ENCODE results near the gene CBX3.
"Not testable (repeated sequence)": the region's sequence is repeated elsewhere in the genome, so short reads cannot be mapped to it uniquely, and the experiment has no call there.

Gene CBX3

DNA sequence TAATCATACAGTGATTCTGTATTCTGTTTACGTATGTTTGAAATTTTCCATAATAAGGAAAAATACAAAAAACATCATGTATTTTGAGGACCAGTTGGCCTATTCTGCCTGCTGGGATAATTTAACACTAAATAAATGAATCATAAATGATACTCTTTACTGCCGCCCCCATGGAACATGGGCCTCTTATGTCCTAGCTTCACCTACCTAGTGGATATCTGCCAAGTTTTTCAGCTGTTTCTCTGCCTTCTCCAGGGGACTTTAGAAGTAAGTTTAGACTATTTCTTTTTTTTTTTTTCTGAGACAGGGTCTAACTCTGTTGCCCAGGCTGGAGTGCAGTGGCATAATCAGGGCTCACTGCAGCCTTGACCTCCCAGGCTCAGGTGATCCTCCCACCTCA lies 39.1 kb upstream of the CBX3 start:
- H3K9me3 ChIP-seq (ENCODE audit: low read length), result peaks cover 1% of the 10 kb centered on the region
- H3K4me3 ChIP-seq (ENCODE audit: low read length), result no peak overlapping the region
- no peaks in the 10 kb centered on the region for H3K27me3 ChIP-seq (ENCODE audit: insufficient read depth, low read length)
- no peaks in the 10 kb centered on the region for H3K36me3 ChIP-seq (ENCODE audit: insufficient read depth, low read length)
- H3K4me1 ChIP-seq (ENCODE audit: insufficient read depth, low read length), result peaks cover 8% of the 10 kb centered on the region
- no peak overlapping the region for H2AFZ ChIP-seq (ENCODE audit: low read depth, low read length)

DNA sequence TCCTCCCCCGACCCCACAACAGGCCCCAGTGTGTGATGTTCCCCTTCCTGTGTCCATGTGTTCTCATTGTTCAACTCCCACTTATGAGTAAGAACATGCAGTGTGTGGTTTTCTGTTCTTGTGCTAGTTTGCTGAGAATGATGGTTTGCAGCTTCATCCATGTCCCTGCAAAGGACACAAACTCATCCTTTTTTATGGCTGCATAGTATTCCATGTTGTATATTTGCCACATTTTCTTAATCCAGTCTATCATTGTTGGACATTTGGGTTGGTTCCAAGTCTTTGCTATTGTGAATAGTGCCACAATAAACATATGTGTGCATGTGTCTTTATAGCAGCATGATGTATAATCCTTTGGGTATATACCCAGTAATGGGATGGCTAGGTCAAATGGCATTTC lies 37.7 kb upstream of the CBX3 start:
- not testable (repeated sequence) for H3K36me3 ChIP-seq (ENCODE audit: insufficient read depth, low read length); H3K4me1 ChIP-seq (ENCODE audit: insufficient read depth, low read length); H2AFZ ChIP-seq (ENCODE audit: low read depth, low read length); H3K9me3 ChIP-seq (ENCODE audit: low read length); H3K27me3 ChIP-seq (ENCODE audit: insufficient read depth, low read length); H3K4me3 ChIP-seq (ENCODE audit: low read length)

DNA sequence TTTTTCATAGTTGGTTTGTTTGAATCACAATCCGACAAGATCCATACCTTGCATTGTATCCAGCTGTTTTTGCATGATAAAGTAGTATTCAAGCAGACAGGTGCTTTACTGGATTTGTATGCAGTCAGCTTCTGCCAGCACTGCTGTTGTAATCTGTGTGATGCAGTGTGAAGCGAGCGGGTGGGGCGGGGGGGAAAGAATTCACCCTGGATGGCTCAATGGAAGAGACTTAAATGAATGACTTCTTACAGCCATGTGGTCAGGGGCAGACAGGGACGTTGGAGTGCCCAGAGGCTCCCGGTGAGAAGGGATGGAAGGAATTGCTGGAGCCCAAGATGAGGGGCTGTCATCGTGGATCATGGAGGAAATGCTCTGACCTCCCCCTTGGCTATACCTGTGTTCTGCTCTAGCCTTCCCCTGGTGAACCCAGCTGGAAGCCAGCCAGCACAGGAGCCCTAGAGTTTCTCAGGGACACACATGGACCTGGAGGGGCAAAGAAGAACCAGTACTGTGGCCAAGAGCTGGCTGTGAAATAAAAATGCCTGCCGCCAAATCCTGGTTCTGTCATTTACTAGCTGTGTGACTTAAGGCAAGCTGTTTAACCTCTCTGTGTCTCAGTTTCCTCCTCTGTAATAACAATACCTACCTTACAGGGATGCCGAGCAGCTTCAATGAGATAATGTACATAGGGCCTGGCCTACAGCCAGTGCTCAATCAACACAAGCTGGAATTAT lies 35.4 kb upstream of the CBX3 start:
- H2AFZ ChIP-seq (ENCODE audit: low read depth, low read length), result no peak overlapping the region
- no peaks in the 10 kb centered on the region for H3K4me1 ChIP-seq (ENCODE audit: insufficient read depth, low read length)
- no peak overlapping the region for H3K4me3 ChIP-seq (ENCODE audit: low read length)
- peaks cover 1% of the 10 kb centered on the region for H3K9me3 ChIP-seq (ENCODE audit: low read length)
- H3K36me3 ChIP-seq (ENCODE audit: insufficient read depth, low read length), result no peaks in the 10 kb centered on the region
- H3K27me3 ChIP-seq (ENCODE audit: insufficient read depth, low read length), result no peaks in the 10 kb centered on the region

DNA sequence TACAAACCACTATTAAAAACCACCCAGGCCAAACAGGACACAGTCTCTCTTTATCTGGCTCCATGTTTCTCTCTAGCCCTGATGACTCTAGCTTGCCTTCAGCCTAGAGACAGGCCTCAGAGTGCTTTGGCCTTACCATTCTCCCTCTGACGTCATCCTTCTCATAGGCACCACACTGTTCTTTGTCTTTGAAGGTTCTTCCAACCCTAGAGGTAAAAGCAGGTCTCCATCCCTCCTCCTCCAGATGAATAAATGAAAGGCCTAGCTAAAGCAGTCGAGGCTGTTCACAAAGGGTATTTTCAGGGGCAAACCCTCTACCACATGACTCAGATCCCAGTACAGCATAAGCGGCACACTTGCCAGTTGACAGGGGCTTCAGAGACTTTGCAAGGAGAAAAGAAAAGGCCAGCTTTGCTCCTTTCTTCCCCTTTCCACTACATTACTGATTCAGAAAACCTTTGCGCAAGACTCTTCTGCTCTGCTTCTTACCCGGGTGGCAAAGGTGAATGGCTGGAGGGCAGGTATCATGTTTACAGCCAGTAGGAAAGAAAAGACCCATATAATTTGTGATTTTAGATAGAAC lies 34.8 kb upstream of the CBX3 start:
- no peaks in the 10 kb centered on the region for H3K27me3 ChIP-seq (ENCODE audit: insufficient read depth, low read length)
- H3K4me3 ChIP-seq (ENCODE audit: low read length), result no peak overlapping the region
- no peak overlapping the region for H2AFZ ChIP-seq (ENCODE audit: low read depth, low read length)
- H3K4me1 ChIP-seq (ENCODE audit: insufficient read depth, low read length), result no peaks in the 10 kb centered on the region
- H3K9me3 ChIP-seq (ENCODE audit: low read length), result no peaks in the 10 kb centered on the region
- no peaks in the 10 kb centered on the region for H3K36me3 ChIP-seq (ENCODE audit: insufficient read depth, low read length)

DNA sequence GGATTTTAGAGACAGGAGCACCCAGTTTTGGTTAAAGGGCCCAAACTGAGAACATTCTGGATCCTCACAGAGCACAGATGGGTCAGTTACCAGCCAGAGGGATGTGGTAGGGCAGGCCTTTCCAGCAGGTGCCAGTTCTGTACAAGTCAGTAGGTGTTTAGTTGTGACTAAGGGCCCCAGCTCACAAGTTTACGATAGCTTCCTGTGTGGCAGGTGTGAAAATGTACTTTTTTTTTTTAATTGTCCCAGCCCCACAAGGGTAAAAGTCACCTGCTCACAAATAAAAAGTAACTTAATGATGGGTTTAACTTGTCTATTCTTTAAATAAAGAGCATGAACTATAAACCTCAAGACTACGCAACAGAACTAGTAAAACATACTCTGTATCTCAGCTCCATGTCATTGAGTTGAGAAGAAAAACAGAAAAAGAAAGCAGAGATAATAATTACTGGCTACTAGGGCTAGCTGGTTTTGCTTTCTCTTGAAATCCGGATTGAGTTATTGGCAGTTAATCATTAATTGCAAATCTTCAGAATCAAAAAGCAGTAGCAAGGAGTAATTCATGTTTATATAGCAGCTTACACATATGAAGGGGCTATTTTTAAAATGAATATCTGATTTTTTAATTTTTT lies 34.1 kb upstream of the CBX3 start:
- Histone ChIP-seq H3K36me3 (ENCODE audit: insufficient read depth, low read length) (no peaks in the 10 kb centered on the region), H3K4me3 (ENCODE audit: low read length) (no peak overlapping the region), H3K9me3 (ENCODE audit: low read length) (no peaks in the 10 kb centered on the region), H3K4me1 (ENCODE audit: insufficient read depth, low read length) (no peaks in the 10 kb centered on the region), H3K27me3 (ENCODE audit: insufficient read depth, low read length) (no peaks in the 10 kb centered on the region), H2AFZ (ENCODE audit: low read depth, low read length) (no peak overlapping the region)

DNA sequence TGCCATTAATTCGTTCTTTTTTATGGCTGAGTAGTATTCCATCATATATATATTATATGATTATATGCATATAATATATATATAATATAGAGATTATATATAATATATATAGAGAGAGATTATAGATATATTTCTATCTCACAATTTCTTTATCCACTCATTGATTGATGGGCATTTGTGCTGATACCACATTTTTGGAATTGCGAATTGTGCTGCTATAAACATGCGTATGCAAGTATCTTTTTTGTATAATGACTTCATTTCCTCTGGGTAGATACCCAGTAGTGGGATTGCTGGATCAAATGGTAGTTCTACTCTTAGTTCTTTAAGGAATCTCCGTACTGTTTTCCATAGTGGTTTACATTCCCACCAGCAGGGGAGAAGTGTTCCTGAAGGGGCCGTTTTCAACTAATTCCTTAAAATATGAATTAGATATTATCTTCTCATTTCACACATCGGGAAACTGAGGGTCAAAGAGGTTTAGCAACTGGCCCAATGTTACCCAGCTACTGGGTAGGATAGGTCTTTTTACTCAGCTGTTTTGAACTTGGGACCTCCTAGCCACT lies 33.0 kb upstream of the CBX3 start:
- Histone ChIP-seq H3K4me3 (ENCODE audit: low read length) (no peak overlapping the region), H3K4me1 (ENCODE audit: insufficient read depth, low read length) (no peaks in the 10 kb centered on the region), H3K9me3 (ENCODE audit: low read length) (no peaks in the 10 kb centered on the region), H3K27me3 (ENCODE audit: insufficient read depth, low read length) (no peaks in the 10 kb centered on the region), H3K36me3 (ENCODE audit: insufficient read depth, low read length) (no peaks in the 10 kb centered on the region), H2AFZ (ENCODE audit: low read depth, low read length) (no peak overlapping the region)

DNA sequence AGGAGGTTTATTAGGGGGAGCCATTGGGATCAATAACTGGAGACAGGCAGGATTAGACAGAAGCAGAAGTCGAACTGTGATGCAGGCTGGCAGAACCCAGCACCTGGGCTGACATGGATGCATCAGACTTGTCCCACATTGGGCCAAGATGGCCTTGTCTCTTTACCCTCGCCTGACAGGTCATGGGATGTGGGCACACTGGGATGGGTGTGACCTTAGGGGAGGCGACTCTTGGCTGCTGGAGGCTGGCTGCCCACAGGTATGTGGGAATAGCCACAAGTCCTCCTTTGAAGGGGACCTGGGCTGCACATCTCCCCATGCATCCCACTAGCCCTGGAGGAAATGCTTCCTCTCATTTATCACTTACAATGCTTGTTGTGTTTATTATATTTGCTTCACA lies 32.3 kb upstream of the CBX3 start:
- Histone ChIP-seq H2AFZ (ENCODE audit: low read depth, low read length) (no peak overlapping the region), H3K27me3 (ENCODE audit: insufficient read depth, low read length) (no peaks in the 10 kb centered on the region), H3K4me3 (ENCODE audit: low read length) (no peak overlapping the region)

DNA sequence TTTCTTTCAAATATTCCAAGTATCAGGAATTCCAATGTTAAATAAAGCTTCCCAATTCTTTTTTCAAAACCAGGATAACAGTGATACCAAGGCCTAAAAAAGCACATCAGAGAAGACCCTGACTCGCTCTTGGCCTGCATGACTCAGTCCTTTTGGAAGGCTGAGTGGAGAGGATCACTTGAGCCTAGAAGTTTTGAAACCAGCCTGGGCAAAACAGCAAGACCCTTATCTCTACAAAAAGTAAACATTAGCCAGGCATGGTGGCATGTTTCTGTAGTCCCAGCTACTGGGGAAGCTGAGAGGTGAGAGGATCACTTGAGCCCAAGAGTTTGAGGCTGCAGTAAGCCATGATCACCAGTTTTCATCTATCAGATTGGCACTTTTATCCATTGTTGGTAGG lies 30.9 kb upstream of the CBX3 start:
- H3K4me1 ChIP-seq (ENCODE audit: insufficient read depth, low read length), result no peaks in the 10 kb centered on the region
- H3K36me3 ChIP-seq (ENCODE audit: insufficient read depth, low read length), result no peaks in the 10 kb centered on the region
- no peak overlapping the region for H2AFZ ChIP-seq (ENCODE audit: low read depth, low read length)
- no peaks in the 10 kb centered on the region for H3K9me3 ChIP-seq (ENCODE audit: low read length)
- H3K27me3 ChIP-seq (ENCODE audit: insufficient read depth, low read length), result no peaks in the 10 kb centered on the region
- H3K4me3 ChIP-seq (ENCODE audit: low read length), result no peak overlapping the region

More for the DNA sequence above, 32.3 kb upstream of the CBX3 start:
- no peaks in the 10 kb centered on the region for H3K9me3 ChIP-seq (ENCODE audit: low read length)
- no peaks in the 10 kb centered on the region for H3K4me1 ChIP-seq (ENCODE audit: insufficient read depth, low read length)
- H3K36me3 ChIP-seq (ENCODE audit: insufficient read depth, low read length), result no peaks in the 10 kb centered on the region

DNA sequence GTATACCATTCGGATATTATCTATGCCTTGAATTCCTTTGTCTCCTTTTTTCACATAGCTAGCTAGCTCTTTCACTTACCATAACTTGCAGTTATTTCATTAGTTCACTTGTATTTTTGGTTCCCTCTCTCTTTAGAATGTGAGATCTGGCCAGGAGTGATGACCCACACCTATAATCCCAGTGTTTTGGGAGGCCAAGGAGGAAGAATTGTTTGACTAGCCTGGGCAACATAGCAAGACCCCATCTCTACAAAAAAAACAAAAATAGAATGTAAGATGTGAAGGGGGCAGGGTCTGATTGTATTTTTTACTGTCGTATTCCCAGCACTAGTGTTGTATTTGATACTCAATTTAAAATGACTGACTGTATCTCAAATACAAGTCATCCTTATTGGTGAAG lies 29.9 kb upstream of the CBX3 start:
- Histone ChIP-seq H3K27me3 (ENCODE audit: insufficient read depth, low read length) (no peaks in the 10 kb centered on the region), H3K4me3 (ENCODE audit: low read length) (no peak overlapping the region), H3K36me3 (ENCODE audit: insufficient read depth, low read length) (no peaks in the 10 kb centered on the region), H2AFZ (ENCODE audit: low read depth, low read length) (no peak overlapping the region), H3K4me1 (ENCODE audit: insufficient read depth, low read length) (no peaks in the 10 kb centered on the region), H3K9me3 (ENCODE audit: low read length) (no peaks in the 10 kb centered on the region)

DNA sequence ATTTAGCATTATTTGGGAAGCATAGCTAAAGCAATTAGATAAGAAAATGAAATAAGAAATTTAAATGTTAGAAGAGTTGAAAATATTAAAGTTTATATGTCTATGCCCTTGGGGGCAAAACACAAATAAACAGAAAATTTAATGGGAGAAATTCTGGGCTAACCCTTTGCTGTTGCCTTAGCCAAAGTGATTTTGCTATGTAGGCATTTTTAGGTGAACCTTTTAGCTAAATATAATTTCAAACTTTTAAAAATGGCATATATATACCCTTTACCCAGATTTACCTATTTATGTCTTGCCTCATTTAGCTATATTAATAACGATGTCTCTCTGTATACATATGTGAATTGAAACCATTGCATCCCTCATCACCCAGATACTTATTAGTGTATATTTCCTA lies 29.5 kb upstream of the CBX3 start:
- Histone ChIP-seq H3K4me1 (ENCODE audit: insufficient read depth, low read length) (no peaks in the 10 kb centered on the region), H3K27me3 (ENCODE audit: insufficient read depth, low read length) (no peaks in the 10 kb centered on the region), H2AFZ (ENCODE audit: low read depth, low read length) (no peak overlapping the region), H3K9me3 (ENCODE audit: low read length) (no peaks in the 10 kb centered on the region), H3K4me3 (ENCODE audit: low read length) (no peak overlapping the region), H3K36me3 (ENCODE audit: insufficient read depth, low read length) (no peaks in the 10 kb centered on the region)

DNA sequence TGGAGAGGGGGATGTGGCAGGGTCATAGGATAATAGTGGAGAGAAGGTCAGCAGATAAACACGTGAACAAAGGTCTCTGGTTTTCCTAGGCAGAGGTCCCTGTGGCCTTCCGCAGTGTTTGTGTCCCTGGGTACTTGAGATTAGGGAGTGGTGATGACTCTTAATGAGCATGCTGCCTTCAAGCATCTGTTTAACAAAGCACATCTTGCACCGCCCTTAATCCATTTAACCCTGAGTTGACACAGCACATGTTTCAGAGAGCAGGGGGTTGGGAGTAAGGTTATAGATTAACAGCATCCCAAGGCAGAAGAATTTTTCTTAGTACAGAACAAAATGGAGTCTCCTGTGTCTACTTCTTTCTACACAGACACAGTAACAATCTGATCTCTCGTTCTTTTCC lies 25.6 kb upstream of the CBX3 start:
- H3K36me3 ChIP-seq (ENCODE audit: insufficient read depth, low read length); H3K4me1 ChIP-seq (ENCODE audit: insufficient read depth, low read length); H3K27me3 ChIP-seq (ENCODE audit: insufficient read depth, low read length); H3K4me3 ChIP-seq (ENCODE audit: low read length); H2AFZ ChIP-seq (ENCODE audit: low read depth, low read length); H3K9me3 ChIP-seq (ENCODE audit: low read length): not testable (repeated sequence)

DNA sequence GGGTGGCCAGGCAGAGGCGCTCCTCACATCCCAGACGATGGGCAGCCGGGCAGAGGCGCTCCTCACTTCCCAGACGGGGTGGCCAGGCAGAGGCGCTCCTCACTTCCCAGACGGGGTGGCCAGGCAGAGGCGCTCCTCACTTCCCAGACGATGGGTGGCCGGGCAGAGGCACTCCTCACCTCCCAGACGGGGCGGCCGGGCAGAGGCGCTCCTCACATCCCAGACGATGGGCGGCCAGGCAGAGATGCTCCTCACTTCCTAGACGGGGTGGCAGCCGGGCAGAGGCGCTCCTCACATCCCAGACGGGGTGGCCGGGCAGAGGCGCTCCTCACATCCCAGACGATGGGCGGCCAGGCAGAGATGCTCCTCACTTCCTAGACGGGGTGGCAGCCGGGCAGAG lies 24.8 kb upstream of the CBX3 start:
- H3K36me3 ChIP-seq (ENCODE audit: insufficient read depth, low read length); H3K4me3 ChIP-seq (ENCODE audit: low read length); H3K27me3 ChIP-seq (ENCODE audit: insufficient read depth, low read length); H3K4me1 ChIP-seq (ENCODE audit: insufficient read depth, low read length); H2AFZ ChIP-seq (ENCODE audit: low read depth, low read length); H3K9me3 ChIP-seq (ENCODE audit: low read length): not testable (repeated sequence)

DNA sequence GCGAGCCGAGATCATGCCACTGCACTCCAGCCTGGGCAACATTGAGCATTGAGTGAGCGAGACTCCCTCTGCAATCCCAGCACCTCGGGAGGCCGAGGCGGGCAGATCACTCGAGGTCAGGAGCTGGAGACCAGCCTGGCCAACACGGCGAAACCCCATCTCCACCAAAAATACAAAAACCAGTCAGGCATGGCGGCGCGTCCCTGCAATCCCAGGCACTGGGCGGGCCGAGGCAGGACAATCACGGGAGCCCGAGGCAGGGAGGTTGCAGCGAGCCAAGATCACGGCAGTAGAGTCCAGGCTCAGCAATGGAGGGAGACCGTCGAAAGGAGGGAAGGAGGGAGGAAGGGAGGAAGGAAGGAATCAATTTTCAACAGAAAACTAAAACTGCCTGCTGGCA lies 24.3 kb upstream of the CBX3 start:
- H3K27me3 ChIP-seq (ENCODE audit: insufficient read depth, low read length); H3K36me3 ChIP-seq (ENCODE audit: insufficient read depth, low read length); H2AFZ ChIP-seq (ENCODE audit: low read depth, low read length); H3K9me3 ChIP-seq (ENCODE audit: low read length); H3K4me1 ChIP-seq (ENCODE audit: insufficient read depth, low read length); H3K4me3 ChIP-seq (ENCODE audit: low read length): not testable (repeated sequence)

All from neuron (in vitro differentiated cells).